ENCODE measurements around the gene PDIA3. TPM values are rescaled to one million over a fixed set of nuclear protein-coding genes. Genes with fewer than 3 reads are reported as not detected.

PDIA3 gene
- total and polyA plus RNA-seq, 2 of the 13 experiments (the other 11 are each of a cell fraction or from before 2014, with no cell fraction given) = 238 to 433 TPM

GRCh38 chr15:43777267-43777914, 31.2 kb downstream of the PDIA3 start (continued):
- TF ChIP-seq ZNF281 (CRISPR knock-in tag; IDR thresholded peaks at IDR 0.05; ENCODE audit: borderline replicate concordance) (0 out of 2 replicates have a peak, but pooled peaks have one; percentile 20), THRA (CRISPR knock-in tag; IDR thresholded peaks at IDR 0.05; ENCODE audit: borderline replicate concordance) (peak; percentile 42; the same call in 1 of the 2 replicates), ZNF280D (CRISPR knock-in tag; IDR thresholded peaks at IDR 0.05) (peak; percentile 41; the same call in 1 of the 2 replicates), KAT7 (CRISPR knock-in tag; IDR thresholded peaks at IDR 0.05; ENCODE audit: borderline replicate concordance) (no peak), ZNF136 (CRISPR knock-in tag; IDR thresholded peaks at IDR 0.05; ENCODE audit: low read depth) (peak; percentile 51; the same call in 1 of the 2 replicates), ZSCAN25 (CRISPR knock-in tag; IDR thresholded peaks at IDR 0.05) (peak; percentile 11; the same call in 1 of the 2 replicates), ZNF24 (IDR thresholded peaks at IDR 0.05) (no peak), ARHGAP35 (CRISPR knock-in tag; IDR thresholded peaks at IDR 0.05; ENCODE audit: borderline replicate concordance) (peak; percentile 46; the same call in 1 of the 2 replicates), HHEX (CRISPR knock-in tag; IDR thresholded peaks at IDR 0.05) (0 out of 2 replicates have a peak, but pooled peaks have one; percentile 27), ZNF318 (CRISPR knock-in tag; IDR thresholded peaks at IDR 0.05) (0 out of 2 replicates have a peak, but pooled peaks have one; percentile 64)

Measured in HepG2 (cell line).